T-helper 9 cell (primary cell): ENCODE results near the gene YPEL4.

Source experiments
- DNase-seq: peaks from one replicate; pipeline ENCODE4 v3.0.0-alpha.2; 2020

YPEL4 gene

DNA sequence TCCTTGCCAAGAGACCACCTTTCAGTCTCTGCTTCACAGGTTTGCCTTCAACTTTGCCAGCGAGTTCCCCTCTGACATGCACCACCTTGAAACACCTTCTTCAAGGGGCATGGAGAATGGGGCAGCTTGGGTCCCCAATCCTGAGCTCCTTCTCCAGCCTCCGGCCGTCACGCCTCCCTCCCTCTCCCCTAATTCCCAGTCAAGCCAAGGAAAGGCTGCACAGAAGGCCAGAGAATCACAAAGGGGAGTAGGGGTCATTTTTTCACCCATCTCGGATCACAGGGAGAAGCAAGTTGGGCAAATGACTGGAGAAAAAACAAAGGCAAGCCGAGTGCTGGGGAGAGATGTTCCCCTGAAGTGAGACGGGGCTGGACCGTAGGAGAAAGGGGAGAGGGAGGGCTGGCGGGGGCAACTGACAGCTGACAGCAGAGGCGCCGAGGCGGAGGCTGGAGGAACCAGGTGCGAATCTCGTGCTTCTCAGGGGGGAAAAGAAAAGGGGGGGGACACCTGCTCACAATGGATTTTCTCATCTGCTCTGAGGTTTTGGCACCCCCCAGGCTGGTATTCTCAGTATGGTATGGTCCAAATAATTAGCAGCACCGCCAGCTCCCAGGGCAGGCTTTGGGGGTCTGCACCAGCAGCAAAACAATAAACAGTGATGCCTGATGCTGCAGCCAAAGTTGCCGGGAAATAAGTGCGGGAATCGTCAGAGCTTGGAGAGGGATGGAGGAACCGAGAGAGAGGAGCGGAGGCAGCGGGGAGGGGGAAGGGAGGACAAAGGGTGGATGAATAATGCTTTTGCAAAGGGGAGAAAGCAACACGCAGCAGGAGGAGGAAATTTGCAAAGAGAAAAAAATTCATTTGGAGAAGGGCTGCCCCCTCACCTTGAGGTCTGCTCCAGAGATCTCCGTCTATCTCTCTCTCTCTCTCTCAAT is 644 bp downstream of the YPEL4 start:
- DNase-seq = no peak

DNA sequence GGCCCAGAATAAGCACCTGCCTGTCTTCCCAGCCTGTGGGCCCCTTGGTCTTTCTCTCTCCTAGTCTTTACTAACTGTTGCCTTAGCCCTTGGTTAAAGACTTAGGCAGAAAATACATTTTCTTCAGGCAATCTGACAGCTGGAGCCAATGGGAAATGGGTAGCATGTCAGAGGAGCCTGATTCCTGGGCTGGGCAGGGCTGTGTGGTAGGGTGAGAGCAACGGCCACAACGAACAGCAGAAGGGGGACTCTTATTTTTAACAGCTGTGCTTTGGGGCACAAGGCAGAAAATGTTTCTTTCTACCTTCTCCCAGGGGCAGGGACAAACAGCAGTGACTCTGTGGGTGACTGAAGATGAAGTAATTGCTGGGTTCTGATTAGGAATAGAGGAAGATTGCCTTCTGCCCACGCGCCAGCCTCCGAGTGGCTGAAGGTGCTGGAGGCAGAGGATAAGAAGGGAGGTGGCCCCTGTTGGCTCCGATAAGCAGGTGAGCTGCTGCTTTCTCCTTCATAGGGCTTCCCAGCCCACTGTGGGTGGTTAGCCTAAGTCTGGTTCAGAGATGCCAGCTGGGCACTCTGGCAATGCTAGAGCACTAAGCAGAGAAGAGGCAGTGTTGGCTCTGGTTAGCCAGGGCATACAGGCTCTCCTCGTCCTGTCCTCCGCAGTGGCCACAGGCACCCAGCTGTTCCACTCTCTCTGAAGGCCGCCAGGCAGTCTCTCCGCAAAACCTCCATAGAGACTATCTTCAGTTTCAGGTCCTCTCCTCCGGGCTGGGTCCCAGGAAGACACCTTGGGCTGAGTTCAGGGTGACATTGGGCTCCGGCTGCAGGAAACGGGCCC is 1.5 kb downstream of the YPEL4 start:
- no peak for DNase-seq

DNA sequence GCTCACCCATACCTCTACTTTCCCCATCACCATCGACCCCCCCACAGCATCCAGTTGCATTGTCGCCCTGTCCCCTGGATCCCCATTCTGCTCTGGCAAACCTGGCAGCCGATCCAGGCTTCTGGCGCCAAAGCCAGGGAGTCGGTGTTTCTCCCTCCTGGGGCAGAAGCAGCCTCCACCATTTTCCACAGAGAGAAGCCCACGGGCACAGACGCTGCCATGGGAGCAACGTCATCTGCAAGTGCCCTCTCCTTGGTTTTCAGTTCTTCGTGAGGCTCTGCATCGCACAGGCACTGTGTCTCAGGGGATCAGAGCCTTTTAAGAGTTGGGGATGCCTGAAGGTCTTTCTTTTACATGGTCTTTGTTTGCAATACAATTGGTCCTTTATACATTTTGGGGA is 2.3 kb downstream of the YPEL4 start:
- no peak for DNase-seq

DNA sequence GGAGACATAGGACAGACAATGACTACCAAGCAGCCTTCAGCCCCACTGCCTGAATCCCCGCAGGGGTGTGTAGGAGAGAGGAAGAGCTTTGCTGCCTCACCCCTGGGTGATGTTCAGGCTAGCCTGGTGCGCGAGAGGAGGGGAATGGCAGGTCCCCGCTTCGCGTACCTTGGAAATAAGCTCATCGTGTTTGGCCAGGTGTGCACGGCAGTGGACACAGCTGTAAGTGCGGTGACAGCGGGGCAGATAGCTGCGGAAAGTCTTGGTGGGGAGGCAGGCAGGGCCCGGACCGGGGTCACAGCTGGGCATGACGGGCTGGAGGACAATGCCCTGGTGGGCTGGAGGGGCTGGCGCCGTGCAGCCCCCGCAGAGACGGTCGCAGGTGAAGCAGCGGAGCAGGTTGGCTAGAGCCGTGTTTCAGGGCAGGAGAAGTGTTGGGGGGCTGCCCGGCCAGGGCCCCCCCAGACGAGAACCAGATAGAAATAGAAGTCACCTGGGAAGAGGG is 2.9 kb downstream of the YPEL4 start:
- DNase-seq = no peak

DNA sequence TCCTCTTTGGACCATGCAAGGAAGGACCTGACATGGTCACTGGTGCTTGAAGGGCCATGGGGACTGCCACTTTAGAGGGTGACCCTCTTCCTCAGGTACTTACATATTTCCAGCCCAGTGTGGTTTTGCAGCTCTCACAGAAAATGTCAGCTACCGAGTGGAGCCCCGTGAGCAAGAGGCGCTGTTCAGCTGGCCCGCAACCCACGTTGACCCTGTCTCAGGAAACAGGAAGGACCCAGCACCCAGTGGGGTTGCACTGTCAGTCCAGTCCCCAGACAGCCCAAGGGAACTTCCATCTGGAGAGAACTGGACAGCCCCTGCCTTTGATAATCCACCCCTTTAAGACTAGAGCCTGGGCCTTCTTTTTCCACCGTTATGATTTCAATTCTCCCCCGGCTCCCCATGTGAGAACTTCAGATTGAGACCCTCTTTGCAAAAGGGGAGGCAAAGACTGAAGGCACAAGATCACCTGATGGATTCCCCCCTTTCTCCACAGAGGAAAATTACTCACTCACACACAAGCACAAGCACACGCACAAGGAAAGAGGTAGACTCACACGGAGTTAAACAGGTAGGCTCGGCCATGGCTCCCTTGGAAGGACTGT is 3.4 kb downstream of the YPEL4 start:
- no peak for DNase-seq

DNA sequence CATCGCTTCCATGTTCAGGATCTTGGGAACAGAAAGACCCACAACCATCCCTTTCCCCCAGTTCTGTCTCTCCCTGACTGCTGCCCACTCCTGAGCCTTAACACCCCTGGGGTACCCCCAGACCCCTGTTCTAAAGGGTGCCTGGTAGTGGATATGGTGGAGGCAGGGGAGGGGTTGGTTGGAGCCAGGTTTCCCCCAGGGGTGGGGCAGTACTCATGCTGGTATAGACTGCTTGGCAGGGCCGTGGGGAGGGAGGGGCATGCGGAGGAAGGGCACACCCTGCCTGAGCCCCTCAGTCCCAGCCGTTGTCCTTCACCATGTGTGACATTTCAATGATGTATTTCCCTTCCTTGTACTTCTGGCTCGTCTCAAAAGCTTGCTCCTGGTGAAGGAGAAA is 4.0 kb downstream of the YPEL4 start:
- DNase-seq = no peak

DNA sequence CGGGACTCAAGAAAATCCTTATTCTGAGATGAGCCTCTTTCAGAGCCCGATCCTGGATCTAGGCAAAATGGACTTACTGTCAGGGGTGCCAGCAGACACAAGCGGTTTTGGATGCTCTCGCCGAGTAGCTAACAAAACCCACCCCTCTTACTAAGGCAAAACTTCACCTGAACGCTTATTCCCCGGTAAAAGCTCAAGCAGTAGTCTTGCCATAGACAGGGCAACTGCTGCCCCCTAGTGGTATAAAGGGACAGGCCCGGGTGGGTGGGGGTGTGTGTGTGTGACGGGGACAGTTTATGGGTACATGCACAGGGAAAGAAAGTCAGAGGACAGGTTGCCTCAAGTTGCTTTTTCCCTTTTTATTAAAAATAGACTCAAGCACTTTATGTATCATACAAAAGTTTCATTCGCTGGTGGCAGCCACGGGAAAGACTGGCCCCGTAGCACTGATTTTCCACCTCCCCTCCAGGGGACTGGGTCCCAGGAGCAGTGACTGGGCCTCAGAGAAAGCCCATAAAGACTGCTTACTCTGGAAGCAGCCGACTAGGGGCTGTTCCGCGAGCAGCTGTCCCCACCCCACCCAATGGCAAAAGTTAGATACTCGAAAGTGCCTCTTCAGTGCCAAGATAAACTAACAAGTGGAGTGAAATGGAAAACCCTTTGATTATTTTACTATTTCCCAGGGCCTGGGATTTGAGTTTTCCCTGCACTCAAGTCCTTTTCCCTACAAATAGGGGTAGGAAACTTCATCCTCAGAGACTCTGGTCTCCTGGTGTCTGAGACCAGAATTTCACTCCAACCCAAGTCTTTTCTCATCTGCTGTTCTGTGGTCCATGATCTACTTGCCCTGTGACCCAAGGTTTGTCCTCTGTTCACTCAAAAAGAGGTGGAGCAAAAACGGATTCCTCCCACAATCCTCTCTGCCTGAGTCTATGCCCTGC is 4.7 kb downstream of the YPEL4 start:
- peak; percentile 79 for DNase-seq

DNA sequence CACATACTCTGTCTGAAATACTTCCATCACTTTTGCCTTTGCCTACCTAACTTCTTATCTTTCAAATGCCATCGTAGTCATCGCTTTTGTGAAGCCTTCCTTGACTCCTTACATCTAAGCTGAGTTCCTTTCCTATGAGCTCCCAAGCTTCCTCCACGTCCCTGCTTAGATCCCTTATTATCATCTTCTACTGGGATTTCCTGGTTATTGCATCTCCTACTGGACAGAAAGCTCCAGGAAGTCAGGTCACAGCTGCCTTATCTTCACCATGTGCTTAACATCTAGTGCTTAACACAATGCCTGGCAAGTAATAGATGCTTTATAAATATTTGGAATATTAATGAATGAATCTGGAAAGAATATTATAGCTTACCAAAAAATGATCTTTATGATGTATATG is 5.9 kb downstream of the YPEL4 start:
- DNase-seq = no peak

DNA sequence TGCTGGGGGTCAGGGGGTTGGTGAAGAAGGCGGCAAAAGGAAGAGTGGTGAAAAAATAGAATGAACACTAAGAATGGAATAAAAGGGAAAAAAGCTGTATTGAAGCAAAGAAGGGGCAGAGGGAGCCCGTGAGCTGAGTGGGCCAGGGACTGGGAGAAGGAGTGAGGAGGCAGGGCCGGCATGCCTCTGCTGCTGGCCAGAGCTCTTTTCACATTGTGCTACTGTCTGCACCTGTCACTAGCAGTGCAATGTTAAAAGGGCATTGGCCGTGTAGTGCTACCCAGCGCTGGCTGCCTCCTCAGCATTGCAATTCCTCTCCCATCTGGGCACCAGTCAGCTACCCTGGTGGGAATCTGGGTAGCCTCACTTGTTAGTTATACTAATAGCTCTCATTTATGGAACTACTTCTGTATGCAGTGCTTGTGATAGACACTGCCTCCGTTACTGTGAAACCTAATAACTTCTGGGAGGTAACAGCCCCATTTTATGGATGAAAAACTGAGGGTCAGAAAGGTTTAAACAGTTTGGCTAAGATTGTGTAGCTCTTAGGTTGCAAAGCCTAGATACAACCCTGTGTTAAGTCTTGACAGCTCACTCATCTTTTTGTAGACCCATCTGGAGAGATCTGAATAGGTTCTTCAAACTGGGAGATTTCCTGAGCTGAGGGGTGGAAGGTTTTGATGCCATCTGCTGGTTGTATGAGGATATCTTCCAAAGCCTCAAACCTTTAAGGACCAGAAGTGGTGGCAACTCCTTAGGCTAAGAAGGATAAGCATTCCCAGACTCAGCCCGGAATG is 8.5 kb downstream of the YPEL4 start:
- DNase-seq = no peak

DNA sequence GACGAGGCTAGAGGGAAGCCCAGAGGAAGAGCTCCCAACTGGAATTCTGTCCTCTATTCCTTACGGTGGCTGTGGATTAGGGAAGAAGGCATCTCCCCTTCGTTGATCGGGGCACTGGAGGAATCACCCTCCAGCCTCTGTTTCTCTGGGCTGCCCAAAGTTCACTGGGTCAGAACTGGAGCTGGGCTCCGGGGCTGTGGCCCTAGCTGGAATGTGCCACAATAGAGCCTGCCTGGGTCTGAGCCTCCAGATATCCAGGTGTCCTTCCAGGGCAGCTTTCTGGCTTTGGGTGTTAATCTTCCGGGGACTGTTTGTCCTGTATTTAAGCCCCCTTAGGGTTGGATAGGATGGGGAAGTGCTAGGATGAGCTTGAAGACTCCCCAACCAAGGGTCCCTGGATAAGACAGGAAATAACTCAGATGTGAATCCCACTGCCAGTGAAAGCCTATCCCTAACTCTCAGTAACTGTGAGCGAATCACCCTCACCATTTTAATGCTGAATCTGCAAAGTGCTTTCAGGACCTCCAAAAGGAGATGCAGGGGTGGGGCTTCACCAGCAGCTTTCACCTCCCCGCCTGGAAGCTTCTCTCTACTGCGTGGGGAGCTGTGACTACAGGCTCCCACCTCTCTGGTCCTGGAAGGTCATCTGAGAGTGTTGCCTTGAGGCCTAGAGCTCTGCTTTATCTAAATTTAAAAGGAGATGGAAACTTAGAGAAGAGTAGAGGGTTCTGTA is 9.5 kb downstream of the YPEL4 start:
- no peak for DNase-seq

DNA sequence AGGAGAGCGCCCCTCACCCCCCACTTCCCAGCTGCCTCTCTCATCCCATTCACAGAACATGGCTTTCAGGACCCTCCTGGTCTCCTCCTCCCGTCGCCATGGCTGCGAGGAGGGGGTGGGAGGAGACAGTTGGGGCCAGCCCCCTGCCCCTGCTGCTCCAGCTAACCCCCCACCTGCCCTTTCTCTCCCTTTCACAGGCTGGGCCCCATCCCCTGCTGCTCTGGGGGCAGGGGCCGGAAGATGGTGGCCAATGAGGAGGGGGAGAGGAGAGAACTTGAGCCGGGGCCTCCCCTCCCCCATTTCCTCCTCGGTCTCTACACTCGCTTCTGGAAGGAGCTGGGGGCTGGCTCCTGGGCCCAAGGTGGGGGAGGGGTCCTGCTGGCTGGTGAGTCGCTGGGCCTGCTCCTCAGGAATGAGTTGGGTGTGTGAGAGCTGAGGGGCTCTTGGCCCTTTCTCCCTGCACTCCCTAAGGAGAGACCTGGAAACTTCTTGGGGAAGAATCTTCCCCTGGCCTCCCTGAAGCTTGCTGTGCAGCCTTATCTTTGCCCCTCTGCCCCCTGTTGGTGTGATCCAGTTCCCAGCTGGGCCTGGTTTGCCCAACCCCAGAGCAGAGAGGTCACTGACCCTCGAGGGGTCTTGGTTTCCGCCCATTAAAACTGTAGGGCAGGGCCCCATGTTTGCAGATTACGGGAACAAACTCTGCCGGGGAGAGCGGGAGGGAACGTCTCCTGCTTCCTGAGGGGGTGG is 10.2 kb downstream of the YPEL4 start:
- DNase-seq = no peak

DNA sequence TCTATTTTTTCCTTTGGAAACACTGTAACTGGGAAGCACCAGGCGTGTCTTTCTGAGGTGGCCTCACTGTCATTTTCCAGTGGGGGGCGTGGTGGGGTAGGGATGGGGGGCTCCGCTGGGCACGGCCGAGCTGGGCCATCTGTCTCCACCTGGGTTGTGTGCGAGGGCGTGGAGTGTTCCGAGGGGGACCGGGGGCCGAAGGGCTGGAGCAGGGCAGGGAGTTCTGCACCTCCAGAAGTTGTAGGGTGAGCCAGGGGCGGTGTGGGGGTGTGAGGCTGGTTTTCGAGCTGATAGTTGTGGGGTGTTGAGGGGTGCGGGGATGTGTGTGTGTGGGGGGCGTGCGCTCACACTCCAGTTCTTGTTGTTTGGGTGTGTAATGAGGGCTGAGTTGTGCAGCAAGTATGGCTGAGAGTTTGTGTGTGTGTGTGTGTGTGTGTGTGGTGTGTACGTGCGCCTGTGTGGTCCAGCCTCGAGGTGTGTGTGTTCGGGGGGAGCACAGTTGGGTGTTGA is 10.8 kb downstream of the YPEL4 start:
- no peak for DNase-seq

DNA sequence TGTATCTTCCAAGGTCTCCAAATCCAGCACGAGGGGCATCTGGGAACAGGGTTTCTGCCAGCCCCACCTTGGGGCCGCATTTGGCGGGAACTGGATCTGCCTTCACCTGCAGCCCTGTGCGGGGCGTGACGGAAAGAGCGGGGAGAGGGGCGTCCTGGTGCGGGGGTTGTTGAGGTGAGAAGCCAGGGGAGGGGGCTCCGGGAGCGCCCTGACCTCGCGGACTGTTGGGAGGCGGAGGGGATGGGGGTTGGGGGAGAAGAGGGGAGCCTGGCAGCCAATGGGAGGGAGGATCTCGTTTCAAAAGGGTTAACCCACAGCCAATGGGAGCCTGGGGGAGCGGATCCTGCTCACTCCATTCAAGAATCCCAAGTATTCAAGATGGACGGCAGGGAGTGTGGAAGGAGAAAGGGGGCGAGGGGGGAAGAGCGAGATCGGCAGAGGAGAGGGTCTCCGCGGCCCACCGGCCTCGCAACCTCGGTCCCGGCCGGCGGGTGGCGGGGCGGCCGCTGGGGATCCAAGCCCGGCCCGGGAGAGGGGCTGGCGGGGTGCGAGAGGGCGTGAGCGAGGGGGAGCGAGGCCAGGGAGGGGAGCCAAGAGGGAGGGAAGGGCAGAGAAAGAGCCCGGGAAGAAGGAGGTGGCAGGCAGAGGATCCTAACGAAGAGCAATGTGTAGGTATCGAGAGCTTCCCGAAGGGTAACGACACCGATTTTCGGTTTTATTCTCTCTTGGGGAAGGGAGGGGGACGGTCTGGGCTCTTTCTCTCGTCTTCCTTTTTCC is 11.5 kb downstream of the YPEL4 start:
- DNase-seq = no peak

DNA sequence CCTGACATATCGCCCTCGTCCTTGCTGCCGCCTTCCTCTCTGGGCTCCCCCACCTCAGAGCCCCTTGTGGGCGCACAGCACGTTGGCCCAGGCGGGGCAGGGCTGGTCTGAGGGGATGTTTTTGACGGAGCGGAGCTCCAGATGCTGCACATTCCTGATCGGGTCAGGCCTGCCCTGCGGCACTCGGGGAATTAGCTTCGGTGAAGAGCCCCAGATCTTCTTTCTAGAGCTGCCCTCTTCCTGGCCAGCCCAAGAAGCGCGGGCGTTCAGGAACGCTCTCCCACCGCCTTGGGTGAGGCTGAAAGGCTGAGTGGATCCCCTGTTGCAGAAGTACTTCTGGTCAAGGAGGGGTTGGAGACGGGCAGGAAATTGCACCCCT is 12.1 kb downstream of the YPEL4 start:
- no peak for DNase-seq

DNA sequence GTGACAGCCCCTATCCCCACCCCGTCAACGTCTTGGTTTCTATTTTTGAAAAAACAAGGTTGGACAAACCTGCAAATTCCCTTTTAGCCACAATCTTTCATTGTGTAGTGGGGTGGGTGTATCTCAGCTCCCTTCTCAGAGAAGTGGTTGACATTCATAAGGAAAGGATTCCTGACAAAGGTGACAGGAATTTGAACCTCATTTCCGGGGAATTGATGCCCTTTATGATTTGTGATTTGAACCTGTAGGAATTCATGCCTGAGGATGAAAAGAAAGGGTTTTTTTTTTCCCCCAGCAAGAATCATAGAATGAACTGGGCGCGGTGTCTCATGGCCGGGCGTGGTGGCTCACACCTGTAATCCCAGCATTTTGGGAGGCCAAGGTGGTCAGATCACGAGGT is 14.5 kb downstream of the YPEL4 start:
- no peak for DNase-seq

DNA sequence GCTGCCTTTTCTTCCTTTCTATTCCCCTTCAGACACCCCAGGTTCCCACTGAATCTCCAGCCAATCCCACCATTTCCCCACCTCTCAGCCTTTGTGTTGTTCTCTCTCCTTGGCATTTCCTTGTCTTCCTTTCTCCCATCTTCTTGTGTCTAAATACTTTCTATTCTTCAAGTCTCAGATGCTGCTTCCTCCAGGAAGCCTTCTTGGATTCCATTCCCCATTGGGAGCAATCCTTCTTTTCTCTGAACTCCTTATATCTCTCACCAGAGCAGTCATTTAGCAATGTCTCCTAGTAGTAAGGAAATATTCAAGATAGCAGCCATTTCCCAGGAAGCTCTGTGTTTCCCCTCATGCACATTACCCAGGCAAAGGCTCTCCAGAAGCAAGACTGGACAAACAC is 15.4 kb downstream of the YPEL4 start:
- no peak for DNase-seq

DNA sequence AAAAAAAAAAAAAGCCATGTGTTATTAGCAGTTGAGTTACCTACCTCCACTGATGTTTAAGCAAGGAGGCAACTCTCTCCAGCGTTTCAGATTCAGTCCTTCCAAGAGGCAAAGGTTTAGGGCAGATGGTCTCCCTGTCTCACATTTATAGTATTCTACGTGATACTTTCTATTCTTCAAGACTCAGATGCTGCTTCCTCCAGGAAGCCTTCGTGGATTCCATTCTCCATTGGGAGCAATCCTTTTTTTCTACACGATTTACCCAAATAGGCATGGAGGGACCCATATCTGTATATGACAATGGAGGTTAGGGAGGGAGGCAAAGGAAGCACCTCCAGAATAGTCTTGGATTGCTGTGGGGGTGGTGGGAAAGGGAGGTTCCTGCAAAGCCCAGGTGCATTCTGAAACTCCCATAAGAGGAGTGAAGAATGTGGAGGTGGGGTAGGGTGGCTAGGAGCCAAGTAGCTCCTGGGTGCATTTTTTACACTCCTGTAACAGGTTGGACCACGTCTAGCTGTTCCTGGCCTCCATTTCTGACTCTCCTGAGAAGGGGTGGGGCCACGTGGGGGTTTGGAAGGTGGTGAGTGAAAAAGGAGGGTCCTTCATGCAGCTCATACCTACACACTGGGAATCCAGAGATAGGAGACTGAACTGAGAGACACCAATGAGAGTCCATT is 16.2 kb downstream of the YPEL4 start:
- DNase-seq = no peak

DNA sequence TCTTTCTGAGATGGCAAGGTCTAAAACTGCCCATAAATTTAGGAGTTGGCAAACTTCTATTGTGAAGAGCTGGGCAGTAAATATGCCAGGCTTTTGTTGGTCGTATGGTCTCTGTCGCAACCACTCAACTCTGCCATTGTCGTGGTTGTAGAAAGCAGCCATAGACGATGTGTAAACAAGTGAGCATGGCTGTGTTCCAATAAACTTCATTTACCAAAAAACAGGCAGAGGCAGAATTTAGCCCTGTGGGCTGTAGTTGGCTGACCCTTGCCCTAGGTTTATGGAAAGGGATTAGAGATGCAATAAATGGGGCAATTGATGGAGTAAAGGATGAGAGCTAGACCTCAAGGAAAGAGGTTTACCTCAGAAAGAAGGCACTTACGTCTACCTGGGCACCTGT is 17.6 kb downstream of the YPEL4 start:
- DNase-seq = no peak
